ENCODE data around the gene ATP6AP2. TPM values are rescaled to one million over a fixed set of nuclear protein-coding genes. Genes with fewer than 3 reads are reported as not detected.

The ATP6AP2 gene
- 60.1 and 74.9 TPM in 2 replicates for total RNA-seq

- peak; percentile 46 for DNase-seq (ENCODE audit: low read depth)
- H3K4me3 ChIP-seq (ENCODE audit: low read depth, low read length), result peak within 1 kb of the TSS; percentile 74
- TF ChIP-seq CTCF (conservative IDR thresholded peaks at IDR 0.05; ENCODE audit: low read depth, low read length), result no peak
These were observed at the start of gene ATP6AP2 for GRCh38 chrX:40580537-40581335. Gene ATP6AP2, plus strand, starts transcription at chrX:40580970. Its CDS starts 96 bp downstream, at chrX:40581066.

DNA sequence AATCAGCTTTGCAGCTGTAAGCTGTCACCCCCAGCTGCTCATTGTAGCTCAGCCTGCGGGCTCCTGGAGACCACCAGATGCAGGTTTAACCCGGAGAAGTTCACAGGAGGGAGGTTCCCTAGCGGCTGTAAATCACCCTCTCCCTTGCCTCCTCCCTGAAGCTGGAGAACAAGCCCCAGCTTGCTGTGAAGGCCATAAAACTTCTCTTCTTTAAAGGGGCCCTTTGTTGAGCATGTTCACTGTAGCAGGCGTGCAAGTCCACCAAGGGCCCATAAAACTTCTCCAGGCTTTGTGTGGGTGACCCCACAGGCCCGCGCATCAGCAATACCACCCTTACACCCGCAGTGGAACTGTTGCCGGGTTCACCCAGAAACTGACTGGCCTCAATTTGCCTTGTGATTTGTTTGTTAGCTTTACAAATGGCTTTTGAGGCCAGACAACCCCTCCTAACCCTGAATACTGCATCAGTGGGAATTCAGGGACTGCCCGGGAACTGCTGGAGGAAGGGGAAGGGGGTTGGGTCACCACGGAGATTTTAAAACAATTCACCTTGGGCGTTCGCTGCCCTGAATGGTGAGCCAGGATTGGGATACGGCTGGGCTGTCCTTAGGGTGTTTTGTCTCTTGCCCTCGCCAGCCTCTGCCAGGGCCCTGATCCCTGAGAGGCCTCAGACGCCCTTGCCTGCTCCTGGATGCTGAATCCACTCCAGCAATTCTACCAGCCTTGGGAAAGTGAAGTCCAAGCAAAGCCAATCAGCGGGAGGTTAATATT lies 49.5 kb upstream of the ATP6AP2 start:
- no peak for TF ChIP-seq CTCF (conservative IDR thresholded peaks at IDR 0.05; ENCODE audit: low read depth, low read length)
- no peak overlapping the region for H3K4me3 ChIP-seq (ENCODE audit: low read depth, low read length)
- no peak for DNase-seq (ENCODE audit: low read depth)

DNA sequence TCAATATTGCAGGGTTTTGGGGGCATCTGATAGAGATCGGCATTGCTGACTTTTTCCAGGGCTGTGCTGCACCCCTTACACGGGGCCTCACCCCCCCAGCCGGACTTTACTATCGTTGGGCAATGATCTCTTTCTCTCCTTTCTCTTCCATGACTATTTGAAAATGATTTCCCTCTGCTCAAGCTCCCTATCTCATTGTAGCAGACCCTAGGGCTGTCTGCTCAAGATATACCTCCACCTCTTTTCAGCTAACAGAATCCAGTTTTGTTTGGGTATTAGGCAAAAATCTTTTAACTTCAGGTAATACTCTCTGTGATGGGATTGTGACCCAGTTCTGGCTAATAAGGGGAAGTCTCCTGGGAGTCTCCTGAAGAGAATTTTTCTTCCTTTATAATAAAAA lies 43.5 kb upstream of the ATP6AP2 start:
- no peak for TF ChIP-seq CTCF (conservative IDR thresholded peaks at IDR 0.05; ENCODE audit: low read depth, low read length)
- DNase-seq (ENCODE audit: low read depth), result no peak
- no peak overlapping the region for H3K4me3 ChIP-seq (ENCODE audit: low read depth, low read length)

GRCh38 chrX:40538406-40538805 lies 42.4 kb upstream of the ATP6AP2 start:
- DNase-seq (ENCODE audit: low read depth), result no peak
- TF ChIP-seq CTCF (conservative IDR thresholded peaks at IDR 0.05; ENCODE audit: low read depth, low read length), result no peak
- no peak overlapping the region for H3K4me3 ChIP-seq (ENCODE audit: low read depth, low read length)

DNA sequence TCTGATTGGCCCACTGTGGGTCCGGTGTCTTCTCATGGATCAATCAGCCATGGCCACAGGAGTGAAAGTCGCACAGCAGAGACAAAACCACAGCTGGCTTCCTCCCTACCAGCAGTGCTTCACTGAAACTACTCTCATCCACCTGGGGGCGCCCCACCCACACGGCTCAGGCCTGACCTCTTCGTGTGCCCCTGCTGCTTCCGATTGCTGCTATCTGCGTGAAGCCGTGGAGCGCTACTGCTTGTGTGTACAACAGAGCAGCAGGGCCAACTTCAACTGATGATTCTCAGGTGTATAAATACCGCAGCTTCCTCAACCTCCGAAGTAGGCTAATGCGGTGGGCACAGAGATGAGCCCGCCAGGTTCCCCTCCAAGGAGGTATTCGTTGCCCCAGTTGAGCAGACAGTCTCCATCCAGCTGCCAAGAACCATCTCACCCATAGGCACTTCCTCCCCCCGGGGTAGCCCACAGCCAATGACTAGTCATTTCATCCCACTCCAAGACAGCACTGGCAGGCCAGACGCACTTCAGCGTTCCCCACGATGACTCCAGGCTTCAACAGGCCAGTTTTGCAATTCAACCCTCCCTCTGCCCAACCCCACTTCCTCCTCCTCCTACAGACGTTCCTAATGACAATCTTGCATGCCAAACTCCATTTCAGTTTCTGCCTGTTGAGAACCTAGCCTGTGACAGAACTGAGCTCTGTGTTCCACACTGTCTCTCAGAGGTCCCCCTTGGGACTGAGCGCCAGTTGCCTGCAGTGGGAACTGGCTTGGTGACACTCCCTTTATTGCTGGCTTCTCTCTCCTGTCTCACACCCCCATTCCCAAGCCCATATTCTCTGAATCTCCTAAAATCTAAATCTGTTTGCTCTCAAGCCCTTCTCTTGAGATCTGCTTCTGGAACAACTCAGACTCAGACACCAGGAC lies 41.3 kb upstream of the ATP6AP2 start:
- no peak for DNase-seq (ENCODE audit: low read depth)
- H3K4me3 ChIP-seq (ENCODE audit: low read depth, low read length), result no peak overlapping the region
- no peak for TF ChIP-seq CTCF (conservative IDR thresholded peaks at IDR 0.05; ENCODE audit: low read depth, low read length)

GRCh38 chrX:40542208-40542607 lies 38.6 kb upstream of the ATP6AP2 start:
- TF ChIP-seq CTCF (conservative IDR thresholded peaks at IDR 0.05; ENCODE audit: low read depth, low read length), result no peak
- no peak for DNase-seq (ENCODE audit: low read depth)
- H3K4me3 ChIP-seq (ENCODE audit: low read depth, low read length), result no peak overlapping the region
